GM23248 (cell line): ENCODE data around the gene KRTAP5-7. TPM values are rescaled to one million over a fixed set of nuclear protein-coding genes. Genes with fewer than 3 reads are reported as not detected.
"Not testable (repeated sequence)": the region's sequence is repeated elsewhere in the genome, so short reads cannot be mapped to it uniquely, and the experiment has no call there.

Source experiments
- DNase-seq: peaks from one replicate; pipeline ENCODE4 v3.0.0-alpha.2; 2015
- H2AFZ ChIP-seq: fragments of 200-600 bp; sonication (generic); 2 replicates; pipeline ENCODE4 v1.6.1; 2016; ENCODE audit warnings: antibody characterized with exemption
- H3F3A ChIP-seq: fragments of 200-600 bp; sonication (generic); 2 replicates; pipeline ENCODE4 v1.6.1; 2016; ENCODE audit warnings: mild to moderate bottlenecking, antibody characterized with exemption, mixed run types; ENCODE audit not compliant: insufficient read depth
- H3K27ac ChIP-seq: fragments of 200-600 bp; sonication (generic); 2 replicates; pipeline ENCODE4 v1.5.1; 2016; ENCODE audit warnings: mild to moderate bottlenecking
- H3K27me3 ChIP-seq: fragments of 200-600 bp; sonication (generic); replicated peaks from 2 replicates; pipeline ENCODE4 v1.6.1; 2016; ENCODE audit warnings: mild to moderate bottlenecking; ENCODE audit not compliant: insufficient read depth
- H3K36me3 ChIP-seq: fragments of 200-600 bp; sonication (generic); 2 replicates; pipeline ENCODE4 v1.6.1; 2016; ENCODE audit warnings: low read depth, mild to moderate bottlenecking
- H3K4me1 ChIP-seq: fragments of 200-600 bp; sonication (generic); 2 replicates; pipeline ENCODE4 v1.6.1; 2016; ENCODE audit warnings: mild to moderate bottlenecking; ENCODE audit not compliant: insufficient read depth
- H3K4me2 ChIP-seq: fragments of 200-600 bp; sonication (generic); one replicate; pipeline ENCODE4 v1.6.1; 2016; ENCODE audit warnings: mild to moderate bottlenecking; ENCODE audit not compliant: unreplicated experiment
- H3K4me3 ChIP-seq: fragments of 200-600 bp; sonication (generic); 2 replicates; pipeline ENCODE4 v1.5.1; 2016; ENCODE audit warnings: mild to moderate bottlenecking
- H3K79me2 ChIP-seq: fragments of 200-600 bp; sonication (generic); 2 replicates; pipeline ENCODE4 v1.6.1; 2016; ENCODE audit warnings: mild to moderate bottlenecking; ENCODE audit not compliant: insufficient read depth
- H3K9ac ChIP-seq: fragments of 200-600 bp; sonication (generic); 2 replicates; pipeline ENCODE4 v1.6.1; 2016; ENCODE audit warnings: mild to moderate bottlenecking
- H3K9me2 ChIP-seq: fragments of 200-600 bp; sonication (generic); 2 replicates; pipeline ENCODE4 v1.6.1; 2016; ENCODE audit warnings: mixed run types, mild to moderate bottlenecking, moderate library complexity; ENCODE audit not compliant: insufficient read depth
- H3K9me3 ChIP-seq: fragments of 200-600 bp; sonication (generic); one replicate; pipeline ENCODE4 v1.6.1; 2017; ENCODE audit warnings: low read depth
- H4K20me1 ChIP-seq: fragments of 200-600 bp; sonication (generic); 2 replicates; pipeline ENCODE4 v1.6.0; 2016; ENCODE audit not compliant: insufficient read depth
- EZH2 ChIP-seq: fragments of 200-600 bp; sonication (generic); IDR thresholded peaks from 2 replicates; pipeline ENCODE4 v1.6.1; 2018; ENCODE audit warnings: antibody characterized with exemption, mild to moderate bottlenecking; ENCODE audit not compliant: insufficient read depth, poor library complexity, severe bottlenecking
- EZH2phosphoT487 ChIP-seq: fragments of 200-600 bp; sonication (generic); IDR thresholded peaks from 2 replicates; pipeline ENCODE4 v1.6.1; 2018; ENCODE audit warnings: antibody characterized with exemption, moderate library complexity, mild to moderate bottlenecking, low read depth; ENCODE audit not compliant: insufficient read depth
- WGBS, 2 experiments: methylation state at CpG; one replicate each; pipeline ENCODE4 v1.1.6; 2015 to 2017; ENCODE audit warnings: low lambda C conversion rate in 2 of 2, low coverage in 1 of 2; ENCODE audit errors: missing lambda C conversion rate in 2 of 2; 5-methylcytosine and 5-hydroxymethylcytosine counted together
- in situ Hi-C: fragments of 300-500 bp; cut with MboI; formaldehyde crosslinking; loops from 2 replicates; pipeline ENCODE4 v1.15.0; 2020
- polyA plus RNA-seq: library from polyadenylated mRNA; unstranded; fragments of >200 nt; fragmentation: Nextera tagmentation; extraction: Ambion mirVana; gene quantifications from 2 replicates; pipeline ENCODE4 v1.2.1, GENCODE V29; 2016
- total RNA-seq: library from RNA; depleted of rRNA; stranded (reverse); fragments of >200 nt; shearing (Covaris generic); gene quantifications from 2 replicates; pipeline ENCODE4 v1.2.3, GENCODE V29; 2014

Gene KRTAP5-7
- total and polyA plus RNA-seq, 2 experiments from 2014 or later = not detected

DNA sequence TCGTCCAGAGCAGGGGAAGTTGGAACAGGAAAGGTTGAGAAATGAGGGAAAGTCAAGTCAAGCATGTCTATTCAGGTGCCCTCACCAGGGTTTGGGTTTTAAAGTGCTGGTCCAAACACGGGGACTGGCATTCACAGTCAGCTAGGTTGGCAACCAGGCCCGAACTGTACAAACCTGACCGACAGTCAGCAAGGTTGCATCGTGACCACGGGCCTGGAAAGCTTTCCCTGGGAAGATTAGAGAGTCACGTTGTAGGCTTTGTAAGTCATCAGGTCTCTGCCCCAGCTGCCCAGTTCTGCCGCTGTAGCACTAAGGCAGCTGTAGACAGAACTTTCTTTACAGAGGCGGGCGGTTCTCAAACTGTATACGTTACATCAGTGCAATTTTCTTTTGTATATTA is 45.7 kb downstream of the KRTAP5-7 start:
- Histone ChIP-seq H3K9ac (no peak overlapping the region), H3K4me1 (no peaks in the 10 kb centered on the region), H3K27me3 (peaks cover 32% of the 10 kb centered on the region), H3K4me3 (no peak overlapping the region), H4K20me1 (no peaks in the 10 kb centered on the region), H2AFZ (no peak overlapping the region), H3K9me3 (no peaks in the 10 kb centered on the region), H3K27ac (no peak overlapping the region), H3K79me2 (no peaks in the 10 kb centered on the region), H3F3A (no peaks in the 10 kb centered on the region), H3K36me3 (no peaks in the 10 kb centered on the region), H3K4me2 (no peak overlapping the region), H3K9me2 (no peaks in the 10 kb centered on the region)
- 54 to 58% methylated on average over 11 of the region's 11 CpGs for WGBS, 2 experiments
- no peak for TF ChIP-seq EZH2
- no peak for TF ChIP-seq EZH2phosphoT487
- in situ Hi-C loops = no loop called here
- DNase-seq = no peak

DNA sequence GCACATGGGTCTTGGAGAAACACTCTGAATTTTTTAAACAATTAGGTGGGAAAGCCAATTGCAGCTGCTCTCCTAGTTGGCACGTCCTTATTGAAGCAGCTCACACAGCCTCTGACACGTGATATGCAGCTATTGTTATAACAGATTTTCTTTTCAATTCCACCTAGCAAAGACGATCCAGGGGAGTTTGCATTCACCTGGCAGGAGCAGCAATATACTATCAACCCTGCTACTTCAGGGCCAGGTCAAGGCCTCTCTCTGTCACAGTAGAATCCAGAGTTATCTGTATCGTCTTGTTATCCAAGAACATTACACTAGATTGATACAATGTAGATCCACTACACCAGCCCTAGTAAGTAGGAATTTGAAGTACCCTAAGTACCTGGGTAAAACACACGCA is 47.4 kb downstream of the KRTAP5-7 start:
- no peak overlapping the region for H3K4me3 ChIP-seq
- H3K9me3 ChIP-seq = no peaks in the 10 kb centered on the region
- H3K9me2 ChIP-seq = no peaks in the 10 kb centered on the region
- H3K27me3 ChIP-seq = peaks cover 25% of the 10 kb centered on the region; the same call in 1 of the 2 replicates
- no peak overlapping the region for H3K4me2 ChIP-seq
- no peak for DNase-seq
- H2AFZ ChIP-seq = no peak overlapping the region
- H4K20me1 ChIP-seq = no peaks in the 10 kb centered on the region
- no peaks in the 10 kb centered on the region for H3K79me2 ChIP-seq
- in situ Hi-C loops = no loop called here
- WGBS, 2 experiments = 23 to 30% methylated on average over 5 of the region's 5 CpGs
- H3K36me3 ChIP-seq = no peaks in the 10 kb centered on the region
- no peaks in the 10 kb centered on the region for H3F3A ChIP-seq
- H3K4me1 ChIP-seq = no peaks in the 10 kb centered on the region
- H3K27ac ChIP-seq = no peak overlapping the region
- no peak for TF ChIP-seq EZH2
- no peak for TF ChIP-seq EZH2phosphoT487
- H3K9ac ChIP-seq = no peak overlapping the region

DNA sequence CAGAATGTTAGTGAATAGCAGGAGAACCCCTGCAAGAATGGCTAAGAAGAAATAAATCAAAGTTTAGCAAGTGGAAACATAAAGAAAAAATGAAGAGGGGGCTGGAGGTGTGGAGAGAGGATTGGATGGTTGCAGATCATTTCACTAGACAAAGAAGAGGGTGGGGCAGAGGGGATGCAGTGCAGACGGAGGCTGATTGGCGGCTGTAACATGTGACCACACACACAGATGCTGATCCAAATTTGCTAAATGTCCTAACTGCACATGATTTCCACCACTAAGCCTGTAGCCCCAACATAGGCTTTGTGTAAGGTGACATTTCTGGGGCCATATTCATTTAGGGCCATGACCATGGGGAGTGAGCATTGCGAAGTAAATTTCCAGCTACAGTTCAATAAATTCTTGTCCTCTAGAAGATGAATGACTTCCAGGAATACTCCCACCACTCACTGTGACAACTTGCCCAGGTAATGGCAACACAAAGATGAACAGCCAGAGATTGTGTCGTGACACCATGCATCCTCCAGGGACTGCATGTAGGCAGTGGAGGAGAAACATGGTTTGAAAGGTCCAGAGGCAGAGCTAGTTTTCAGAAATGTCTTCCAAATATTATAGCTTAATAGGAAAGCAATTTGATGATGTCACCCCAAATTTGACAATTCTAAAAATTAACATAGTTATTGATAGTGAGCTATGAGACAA is 48.8 kb downstream of the KRTAP5-7 start:
- no peak for TF ChIP-seq EZH2
- no peak for TF ChIP-seq EZH2phosphoT487
- in situ Hi-C loops = no loop called here

DNA sequence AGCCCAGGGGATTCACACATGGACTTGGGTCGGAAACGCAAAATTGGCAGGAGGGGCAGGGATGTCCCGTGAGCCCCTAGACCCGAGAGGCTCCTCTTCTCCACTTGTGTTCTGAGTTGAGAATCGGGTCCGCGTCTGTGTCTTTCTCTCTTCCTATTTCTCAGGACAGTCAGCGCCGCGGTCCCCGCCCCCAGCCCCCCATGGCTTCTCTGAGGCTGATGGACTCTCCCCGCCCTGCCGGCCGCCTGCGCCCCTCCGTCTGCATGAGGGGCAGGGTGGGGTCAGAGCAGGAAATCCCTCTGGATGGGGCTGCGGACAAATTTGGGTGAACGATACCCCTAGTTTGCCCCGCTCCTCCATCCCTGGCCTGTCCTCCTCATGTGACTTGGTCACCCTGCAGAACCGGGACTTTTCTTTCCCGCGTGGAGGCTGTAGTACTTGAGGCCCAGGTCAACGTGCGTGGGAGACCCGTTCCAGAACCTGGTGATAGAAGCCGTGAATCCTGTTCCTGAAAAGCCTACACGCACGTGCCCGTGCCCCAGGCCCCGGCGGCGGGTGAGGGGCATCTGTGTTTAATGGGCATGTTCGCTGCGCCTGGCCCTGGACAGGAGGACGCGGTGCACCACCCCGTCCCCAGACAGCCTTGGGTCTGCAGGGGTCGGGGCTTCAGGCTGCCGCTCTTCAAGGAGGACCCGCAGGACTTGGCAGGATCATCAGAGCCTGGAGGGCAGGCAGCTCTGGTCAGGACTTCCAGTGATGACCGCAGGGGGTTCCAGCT is 49.8 kb downstream of the KRTAP5-7 start:
- DNase-seq, H3K36me3 ChIP-seq, H3K27ac ChIP-seq, H4K20me1 ChIP-seq, H3K9me2 ChIP-seq, H3F3A ChIP-seq, H3K4me2 ChIP-seq, H3K9me3 ChIP-seq, H3K9ac ChIP-seq, H3K4me1 ChIP-seq, H2AFZ ChIP-seq, H3K79me2 ChIP-seq, H3K4me3 ChIP-seq, in situ Hi-C loops: not testable (repeated sequence)
- H3K27me3 ChIP-seq = peaks cover 31% of the 10 kb centered on the region; the same call in 1 of the 2 replicates
- WGBS, 2 experiments = 71 to 72% methylated on average over 10 to 32 of the region's 41 CpGs

More for the DNA sequence above, 48.8 kb downstream of the KRTAP5-7 start:
- Histone ChIP-seq H3K4me3 (no peak overlapping the region), H3K4me1 (no peaks in the 10 kb centered on the region), H2AFZ (no peak overlapping the region), H3F3A (no peaks in the 10 kb centered on the region), H3K4me2 (no peak overlapping the region), H3K27ac (no peak overlapping the region), H3K9me3 (no peaks in the 10 kb centered on the region), H3K9ac (no peak overlapping the region), H3K36me3 (no peaks in the 10 kb centered on the region), H3K79me2 (no peaks in the 10 kb centered on the region), H4K20me1 (no peaks in the 10 kb centered on the region), H3K9me2 (no peaks in the 10 kb centered on the region), H3K27me3 (peaks cover 25% of the 10 kb centered on the region; the same call in 1 of the 2 replicates)
- 32 to 38% methylated on average over 4 of the region's 4 CpGs for WGBS, 2 experiments
- no peak for DNase-seq
